ENCODE data around the gene SERPINH1. TPM values are rescaled to one million over a fixed set of nuclear protein-coding genes. Genes with fewer than 3 reads are reported as not detected.

SERPINH1 gene
- total RNA-seq, 2 experiments from 2014 or later: 3.5 to 4.1 TPM

DNA sequence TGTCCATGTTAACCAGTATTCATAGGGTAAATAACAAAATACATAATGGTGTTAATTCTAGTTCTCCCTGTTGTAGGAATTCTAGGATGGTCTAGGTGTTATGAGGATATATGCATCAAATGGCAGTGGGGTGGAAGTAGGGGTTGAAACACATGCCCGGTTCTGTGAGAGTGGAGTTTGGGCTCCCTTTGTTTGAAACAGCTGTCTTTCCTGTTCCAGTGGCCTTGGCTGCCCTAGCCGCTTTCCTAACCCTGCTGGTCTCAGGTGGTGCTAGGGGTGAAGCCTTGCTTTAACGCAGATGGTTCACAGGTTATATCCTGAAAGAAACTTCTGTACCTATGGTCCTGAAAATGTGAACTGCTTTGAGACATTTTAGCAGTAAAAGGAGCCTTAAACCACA is 38.3 kb downstream of the SERPINH1 start:
- Histone ChIP-seq H3K4me3 (ENCODE audit: low read length) (no peak overlapping the region), H3K27ac (ENCODE audit: low read depth in 1 of 2, low read length in 2 of 2) (no peak overlapping the region), H3K27me3 (ENCODE audit: control insufficient read depth in 1 of 2, insufficient read depth in 2 of 2, low read length in 2 of 2) (no peaks in the 10 kb centered on the region), H3K36me3 (ENCODE audit: insufficient read depth, low read length) (no peaks in the 10 kb centered on the region), H3K9me3 (ENCODE audit: control insufficient read depth in 1 of 2, insufficient read depth in 1 of 2, low read length in 2 of 2) (peaks cover 0 to 5% of the 10 kb centered on the region in 2 experiments), H3K4me1 (ENCODE audit: insufficient read depth, low read length) (no peaks in the 10 kb centered on the region)
- no peak for DNase-seq
- no peak for ATAC-seq (ENCODE audit: poor library complexity)
- Mint-ChIP-seq H3K36me3 (ENCODE audit: low read depth) (no peaks in the 10 kb centered on the region), H3K4me3 (no peak overlapping the region), H3K4me1 (ENCODE audit: low read depth) (no peaks in the 10 kb centered on the region), H3K27ac (no peak overlapping the region), H3K9me3 (no peaks in the 10 kb centered on the region), H3K27me3 (no peaks in the 10 kb centered on the region)
- TF ChIP-seq, protein P1, sequence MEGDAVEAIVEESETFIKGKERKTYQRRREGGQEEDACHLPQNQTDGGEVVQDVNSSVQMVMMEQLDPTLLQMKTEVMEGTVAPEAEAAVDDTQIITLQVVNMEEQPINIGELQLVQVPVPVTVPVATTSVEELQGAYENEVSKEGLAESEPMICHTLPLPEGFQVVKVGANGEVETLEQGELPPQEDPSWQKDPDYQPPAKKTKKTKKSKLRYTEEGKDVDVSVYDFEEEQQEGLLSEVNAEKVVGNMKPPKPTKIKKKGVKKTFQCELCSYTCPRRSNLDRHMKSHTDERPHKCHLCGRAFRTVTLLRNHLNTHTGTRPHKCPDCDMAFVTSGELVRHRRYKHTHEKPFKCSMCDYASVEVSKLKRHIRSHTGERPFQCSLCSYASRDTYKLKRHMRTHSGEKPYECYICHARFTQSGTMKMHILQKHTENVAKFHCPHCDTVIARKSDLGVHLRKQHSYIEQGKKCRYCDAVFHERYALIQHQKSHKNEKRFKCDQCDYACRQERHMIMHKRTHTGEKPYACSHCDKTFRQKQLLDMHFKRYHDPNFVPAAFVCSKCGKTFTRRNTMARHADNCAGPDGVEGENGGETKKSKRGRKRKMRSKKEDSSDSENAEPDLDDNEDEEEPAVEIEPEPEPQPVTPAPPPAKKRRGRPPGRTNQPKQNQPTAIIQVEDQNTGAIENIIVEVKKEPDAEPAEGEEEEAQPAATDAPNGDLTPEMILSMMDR (IDR thresholded peaks at IDR 0.05): no peak
- intact Hi-C loops (cut with DNase I, micrococcal nuclease): no loop called here
- CTCF ChIA-PET: no interaction called here
- POLR2A ChIA-PET: no interaction called here

DNA sequence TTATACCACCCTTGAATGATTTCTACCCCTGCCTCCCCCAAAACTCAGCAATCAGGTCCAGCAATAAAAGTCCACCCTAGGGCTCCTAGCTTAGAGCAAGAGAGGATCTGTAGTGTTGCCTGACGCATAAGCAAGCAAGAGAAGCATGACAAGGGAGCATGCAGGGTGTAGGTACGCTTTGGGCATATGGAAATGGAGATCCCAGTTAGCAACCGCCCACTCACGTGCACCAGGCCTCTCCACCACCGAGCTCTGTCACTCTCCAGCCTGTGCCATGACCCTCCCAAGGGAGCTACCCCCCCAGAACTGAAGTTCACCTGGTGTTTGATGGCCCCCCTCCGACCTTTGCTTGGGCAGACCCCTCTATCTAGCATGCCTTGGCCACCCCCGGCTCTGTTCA is 39.4 kb downstream of the SERPINH1 start:
- Mint-ChIP-seq H3K27me3 (no peaks in the 10 kb centered on the region), H3K9me3 (no peaks in the 10 kb centered on the region), H3K27ac (no peak overlapping the region), H3K4me3 (no peak overlapping the region), H3K4me1 (ENCODE audit: low read depth) (no peaks in the 10 kb centered on the region), H3K36me3 (ENCODE audit: low read depth) (no peaks in the 10 kb centered on the region)
- ChIA-PET POLR2A (no interaction called here), CTCF (no interaction called here)
- Histone ChIP-seq H3K27me3 (ENCODE audit: control insufficient read depth in 1 of 2, insufficient read depth in 2 of 2, low read length in 2 of 2) (no peaks in the 10 kb centered on the region), H3K9me3 (ENCODE audit: control insufficient read depth in 1 of 2, insufficient read depth in 1 of 2, low read length in 2 of 2) (peaks cover 0 to 5% of the 10 kb centered on the region in 2 experiments), H3K4me3 (ENCODE audit: low read length) (no peak overlapping the region), H3K4me1 (ENCODE audit: insufficient read depth, low read length) (no peaks in the 10 kb centered on the region), H3K36me3 (ENCODE audit: insufficient read depth, low read length) (no peaks in the 10 kb centered on the region), H3K27ac (ENCODE audit: low read depth in 1 of 2, low read length in 2 of 2) (no peak overlapping the region)
- no peak for ATAC-seq (ENCODE audit: poor library complexity)
- DNase-seq: no peak
- TF ChIP-seq, protein P1 (IDR thresholded peaks at IDR 0.05): no peak
- intact Hi-C loops (cut with DNase I, micrococcal nuclease): no loop called here

DNA sequence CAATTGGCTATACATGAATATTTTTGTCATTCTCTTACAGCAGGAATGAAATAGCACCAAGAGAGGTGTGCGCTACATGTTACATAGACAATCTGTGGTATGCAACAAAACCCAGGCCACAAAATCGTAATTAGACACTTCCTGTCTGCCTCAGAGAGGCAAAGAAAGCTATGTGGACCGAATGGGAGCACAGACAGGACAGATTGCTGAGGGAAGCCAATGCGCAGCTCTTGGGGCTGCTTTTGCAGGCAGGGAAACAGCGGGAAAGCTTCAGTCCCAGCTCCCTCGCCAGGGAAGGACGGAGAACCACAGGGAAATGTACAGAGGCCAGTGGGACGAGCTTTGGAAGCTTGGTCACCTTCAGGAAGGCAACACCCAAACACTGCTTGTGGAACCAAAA is 40.9 kb downstream of the SERPINH1 start:
- intact Hi-C loops (cut with DNase I, micrococcal nuclease): no loop called here
- no peak for DNase-seq
- H3K4me1 ChIP-seq (ENCODE audit: insufficient read depth, low read length): no peaks in the 10 kb centered on the region
- H3K9me3 ChIP-seq (ENCODE audit: control insufficient read depth in 1 of 2, insufficient read depth in 1 of 2, low read length in 2 of 2): peaks cover 0 to 5% of the 10 kb centered on the region in 2 experiments
- Mint-ChIP-seq H3K9me3 (no peaks in the 10 kb centered on the region), H3K4me3 (no peak overlapping the region), H3K27me3 (no peaks in the 10 kb centered on the region), H3K27ac (no peak overlapping the region), H3K4me1 (ENCODE audit: low read depth) (no peaks in the 10 kb centered on the region), H3K36me3 (ENCODE audit: low read depth) (no peaks in the 10 kb centered on the region)
- TF ChIP-seq, protein P1 (IDR thresholded peaks at IDR 0.05): no peak
- H3K4me3 ChIP-seq (ENCODE audit: low read length): no peak overlapping the region
- H3K27me3 ChIP-seq (ENCODE audit: control insufficient read depth in 1 of 2, insufficient read depth in 2 of 2, low read length in 2 of 2): no peaks in the 10 kb centered on the region
- H3K27ac ChIP-seq (ENCODE audit: low read depth in 1 of 2, low read length in 2 of 2): no peak overlapping the region
- ATAC-seq (ENCODE audit: poor library complexity): no peak
- H3K36me3 ChIP-seq (ENCODE audit: insufficient read depth, low read length): no peaks in the 10 kb centered on the region
- ChIA-PET POLR2A (no interaction called here), CTCF (no interaction called here)
